WTC11 (cell line): ENCODE measurements around the gene ZFP92.

ENCODE experiments used
- CREB1 ChIP-seq: sonication (generic); formaldehyde crosslinking; IDR thresholded peaks from 2 replicates; pipeline ENCODE4 v1.8.0; 2023; ENCODE audit warnings: mild to moderate bottlenecking, missing genetic modification reagents
- CTCF ChIP-seq: fragments of 200-600 bp; IDR thresholded peaks from 2 replicates; pipeline ENCODE4 v1.8.0; 2022; ENCODE audit warnings: antibody characterized with exemption
- GABPB1 ChIP-seq: sonication (generic); formaldehyde crosslinking; IDR thresholded peaks from 2 replicates; pipeline ENCODE4 v1.8.1; 2023; ENCODE audit warnings: mild to moderate bottlenecking, missing genetic modification reagents
- JAZF1 ChIP-seq: fragments of 250-450 bp; sonication (Bioruptor Pico); IDR thresholded peaks from 2 replicates; pipeline ENCODE4 v1.9.0; 2021; ENCODE audit warnings: moderate library complexity, mild to moderate bottlenecking, inconsistent platforms
- NR2C2 ChIP-seq: sonication (generic); formaldehyde crosslinking; IDR thresholded peaks from 2 replicates; pipeline ENCODE4 v1.8.0; 2022; ENCODE audit warnings: mild to moderate bottlenecking, missing genetic modification reagents
- ZNF121 ChIP-seq: sonication (generic); formaldehyde crosslinking; IDR thresholded peaks from 2 replicates; pipeline ENCODE4 v1.8.0; 2023; ENCODE audit warnings: missing genetic modification reagents
- TF ChIP-seq, protein P1 (sequence below): sonication (generic); formaldehyde crosslinking; IDR thresholded peaks from 2 replicates; pipeline ENCODE4 v1.8.1; 2023; ENCODE audit warnings: mild to moderate bottlenecking, moderate library complexity, missing genetic modification reagents
- TF ChIP-seq, protein P2 (sequence below): sonication (generic); formaldehyde crosslinking; IDR thresholded peaks from 2 replicates; pipeline ENCODE4 v1.8.1; 2023; ENCODE audit warnings: mild to moderate bottlenecking, missing genetic modification reagents, moderate library complexity
- TF ChIP-seq, protein P3 (sequence below): sonication (generic); formaldehyde crosslinking; IDR thresholded peaks from 2 replicates; pipeline ENCODE4 v1.8.0; 2022; ENCODE audit warnings: mild to moderate bottlenecking, missing genetic modification reagents
- TF ChIP-seq, protein P4 (sequence below): sonication (generic); formaldehyde crosslinking; IDR thresholded peaks from 2 replicates; pipeline ENCODE4 v1.8.1; 2023; ENCODE audit warnings: mild to moderate bottlenecking, missing genetic modification reagents, moderate library complexity

- no peak for TF ChIP-seq NR2C2 (CRISPR knock-in tag)
- TF ChIP-seq JAZF1 (CRISPR knock-in tag) = no peak
- TF ChIP-seq, protein P1, sequence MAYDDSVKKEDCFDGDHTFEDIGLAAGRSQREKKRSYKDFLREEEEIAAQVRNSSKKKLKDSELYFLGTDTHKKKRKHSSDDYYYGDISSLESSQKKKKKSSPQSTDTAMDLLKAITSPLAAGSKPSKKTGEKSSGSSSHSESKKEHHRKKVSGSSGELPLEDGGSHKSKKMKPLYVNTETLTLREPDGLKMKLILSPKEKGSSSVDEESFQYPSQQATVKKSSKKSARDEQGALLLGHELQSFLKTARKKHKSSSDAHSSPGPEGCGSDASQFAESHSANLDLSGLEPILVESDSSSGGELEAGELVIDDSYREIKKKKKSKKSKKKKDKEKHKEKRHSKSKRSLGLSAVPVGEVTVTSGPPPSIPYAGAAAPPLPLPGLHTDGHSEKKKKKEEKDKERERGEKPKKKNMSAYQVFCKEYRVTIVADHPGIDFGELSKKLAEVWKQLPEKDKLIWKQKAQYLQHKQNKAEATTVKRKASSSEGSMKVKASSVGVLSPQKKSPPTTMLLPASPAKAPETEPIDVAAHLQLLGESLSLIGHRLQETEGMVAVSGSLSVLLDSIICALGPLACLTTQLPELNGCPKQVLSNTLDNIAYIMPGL (CRISPR knock-in tag) = no peak
- no peak for TF ChIP-seq CTCF
- no peak for TF ChIP-seq GABPB1 (CRISPR knock-in tag)
- TF ChIP-seq CREB1 (CRISPR knock-in tag) = no peak
- TF ChIP-seq, protein P2, sequence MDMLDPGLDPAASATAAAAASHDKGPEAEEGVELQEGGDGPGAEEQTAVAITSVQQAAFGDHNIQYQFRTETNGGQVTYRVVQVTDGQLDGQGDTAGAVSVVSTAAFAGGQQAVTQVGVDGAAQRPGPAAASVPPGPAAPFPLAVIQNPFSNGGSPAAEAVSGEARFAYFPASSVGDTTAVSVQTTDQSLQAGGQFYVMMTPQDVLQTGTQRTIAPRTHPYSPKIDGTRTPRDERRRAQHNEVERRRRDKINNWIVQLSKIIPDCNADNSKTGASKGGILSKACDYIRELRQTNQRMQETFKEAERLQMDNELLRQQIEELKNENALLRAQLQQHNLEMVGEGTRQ (CRISPR knock-in tag) = no peak
- TF ChIP-seq, protein P3, sequence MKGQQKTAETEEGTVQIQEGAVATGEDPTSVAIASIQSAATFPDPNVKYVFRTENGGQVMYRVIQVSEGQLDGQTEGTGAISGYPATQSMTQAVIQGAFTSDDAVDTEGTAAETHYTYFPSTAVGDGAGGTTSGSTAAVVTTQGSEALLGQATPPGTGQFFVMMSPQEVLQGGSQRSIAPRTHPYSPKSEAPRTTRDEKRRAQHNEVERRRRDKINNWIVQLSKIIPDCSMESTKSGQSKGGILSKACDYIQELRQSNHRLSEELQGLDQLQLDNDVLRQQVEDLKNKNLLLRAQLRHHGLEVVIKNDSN (CRISPR knock-in tag) = no peak
- TF ChIP-seq, protein P4, sequence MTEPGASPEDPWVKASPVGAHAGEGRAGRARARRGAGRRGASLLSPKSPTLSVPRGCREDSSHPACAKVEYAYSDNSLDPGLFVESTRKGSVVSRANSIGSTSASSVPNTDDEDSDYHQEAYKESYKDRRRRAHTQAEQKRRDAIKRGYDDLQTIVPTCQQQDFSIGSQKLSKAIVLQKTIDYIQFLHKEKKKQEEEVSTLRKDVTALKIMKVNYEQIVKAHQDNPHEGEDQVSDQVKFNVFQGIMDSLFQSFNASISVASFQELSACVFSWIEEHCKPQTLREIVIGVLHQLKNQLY (CRISPR knock-in tag) = no peak
- no peak for TF ChIP-seq ZNF121 (CRISPR knock-in tag)
Measured at GRCh38 chrX:153365670-153366069, 45.6 kb upstream of the ZFP92 start.
